GM12892 (cell line): ENCODE data around the gene ANKRD11.

ENCODE experiments used
- POLR2A ChIP-seq: IDR thresholded peaks from 2 replicates; pipeline ENCODE4 v1.6.1; 2011; ENCODE audit warnings: low read depth, low read length, control low read depth
- POLR2AphosphoS5 ChIP-seq: IDR thresholded peaks from 2 replicates; pipeline ENCODE4 v1.6.1; 2011; ENCODE audit warnings: low read depth, low read length, control low read depth
- TAF1 ChIP-seq: IDR thresholded peaks from 2 replicates; pipeline ENCODE4 v1.6.1; 2011; ENCODE audit warnings: low read depth, mild to moderate bottlenecking, control low read depth, low read length, borderline replicate concordance

- no peak for TF ChIP-seq POLR2A
- TF ChIP-seq POLR2AphosphoS5, result no peak
- TF ChIP-seq TAF1, result no peak
Measured at GRCh38 chr16:89334988-89335802, 155.2 kb downstream of the ANKRD11 start.
